Endothelial cell of umbilical vein (primary cell): ENCODE data around the gene SETD3. TPM values are rescaled to one million over a fixed set of nuclear protein-coding genes. Genes with fewer than 3 reads are reported as not detected.

Source experiments
- BruUV-seq: library from RNA; stranded (reverse); fragments of 400-500 nt; replicated peaks from 2 replicates; lab custom pipeline; 2021; lab: Mats Ljungman, UMichigan
- CTCF ChIA-PET: fragments of 300-600, 350-600 bp; sonication (Branson Sonifier 250); formaldehyde crosslinking; loops from one replicate; lab custom pipeline; 2021; ENCODE audit warnings: antibody characterized with exemption, inconsistent platforms; lab: Charles Lee
- POLR2A ChIA-PET: fragments of 300-600, 350-600 bp; sonication (Branson Sonifier 250); formaldehyde crosslinking; loops from one replicate; lab custom pipeline; 2021; ENCODE audit warnings: antibody characterized with exemption, inconsistent platforms; lab: Charles Lee
- DNase-seq: peaks from one replicate; pipeline ENCODE4 v3.0.0-alpha.2; 2011; ENCODE audit warnings: low read depth, low spot score
- FAIRE-seq: peaks from 2 replicates; lab custom pipeline; 2011; peaks lifted over from hg19 to GRCh38; lab: Jason Lieb, UNC
- H2AFZ ChIP-seq: 2 replicates; pipeline ENCODE4 v1.6.0; 2012; ENCODE audit warnings: low read depth, low read length, control low read depth, inconsistent platforms
- H3K27ac ChIP-seq: 2 replicates; pipeline ENCODE4 v1.5.1; 2011; ENCODE audit warnings: low read depth, mild to moderate bottlenecking, control low read depth, low read length, moderate library complexity; ENCODE audit not compliant: insufficient read depth
- H3K27me3 ChIP-seq, 2 experiments: 2 replicates each; pipeline versions ENCODE4 v1.6.0 to v1.6.1; 2011; ENCODE audit warnings: low read length in 2 of 2, mixed read lengths in 1 of 2; ENCODE audit not compliant: control insufficient read depth in 2 of 2, insufficient read depth in 2 of 2
- H3K36me3 ChIP-seq, 2 experiments: 2 replicates in 1 of 2; 3 replicates in 1 of 2; pipeline ENCODE4 v1.5.1; 2011; ENCODE audit warnings: low read length in 2 of 2, mild to moderate bottlenecking in 1 of 2, moderate library complexity in 1 of 2; ENCODE audit not compliant: control insufficient read depth in 2 of 2, insufficient read depth in 2 of 2; ENCODE audit errors: extremely low read depth in 1 of 2
- H3K4me1 ChIP-seq: 3 replicates; pipeline ENCODE4 v1.5.1; 2011; ENCODE audit warnings: mild to moderate bottlenecking, low read length; ENCODE audit not compliant: control insufficient read depth, insufficient read depth; ENCODE audit errors: extremely low read depth
- H3K4me2 ChIP-seq: 2 replicates; pipeline ENCODE4 v1.6.1; 2011; ENCODE audit warnings: low read length, control low read depth, mixed read lengths; ENCODE audit not compliant: insufficient read depth
- H3K4me3 ChIP-seq, 3 experiments: fragments of 200-600 bp in 1 of 3; sonication (generic), shearing (Covaris generic) in 1 of 3; replicated peaks in 1 of 3; 2 replicates each; pipeline ENCODE4 v1.5.1; 2011 to 2016; ENCODE audit warnings: control low read depth in 3 of 3, low read length in 3 of 3, mild to moderate bottlenecking in 2 of 3, inconsistent platforms in 1 of 3, low read depth in 1 of 3, moderate library complexity in 1 of 3; ENCODE audit not compliant: insufficient read depth in 1 of 3
- H3K79me2 ChIP-seq: 2 replicates; pipeline ENCODE4 v1.6.0; 2012; ENCODE audit warnings: low read length, inconsistent platforms; ENCODE audit not compliant: control insufficient read depth, insufficient read depth
- H3K9ac ChIP-seq: replicated peaks from 2 replicates; pipeline ENCODE3; 2011; ENCODE audit warnings: low read length, control low read depth; ENCODE audit not compliant: insufficient read depth; ENCODE audit errors: extremely low read depth
- H3K9me1 ChIP-seq: replicated peaks from 3 replicates; pipeline ENCODE4 v1.6.0; 2011; ENCODE audit warnings: mild to moderate bottlenecking, low read length; ENCODE audit not compliant: control insufficient read depth, insufficient read depth; ENCODE audit errors: extremely low read depth
- H3K9me3 ChIP-seq: replicated peaks from 2 replicates; pipeline ENCODE4 v1.5.1; 2012; ENCODE audit warnings: low read length, inconsistent platforms; ENCODE audit not compliant: control insufficient read depth, insufficient read depth
- H4K20me1 ChIP-seq: replicated peaks from 2 replicates; pipeline ENCODE3; 2011; ENCODE audit warnings: mild to moderate bottlenecking, low read length; ENCODE audit not compliant: control insufficient read depth, insufficient read depth; ENCODE audit errors: extremely low read depth
- CTCF ChIP-seq, 2 donors: IDR thresholded peaks; 1 replicate in 1 of 2; 2 replicates in 1 of 2; pipeline ENCODE4 v1.5.1; 2011; ENCODE audit warnings: low read length in 2 of 2, mild to moderate bottlenecking in 2 of 2, moderate library complexity in 2 of 2, control low read depth in 1 of 2, inconsistent platforms in 1 of 2, low read depth in 1 of 2; ENCODE audit not compliant: insufficient read depth in 1 of 2; ENCODE audit errors: extremely low read depth in 1 of 2
- EZH2 ChIP-seq: IDR thresholded peaks from 2 replicates; pipeline ENCODE4 v1.6.1; 2012; ENCODE audit warnings: borderline replicate concordance, low read depth, mild to moderate bottlenecking, moderate library complexity, low read length, inconsistent platforms; ENCODE audit not compliant: severe bottlenecking
- FOS ChIP-seq: IDR thresholded peaks from 2 replicates; pipeline ENCODE4 v1.6.1; 2011; ENCODE audit warnings: mild to moderate bottlenecking, low read length, moderate library complexity, borderline replicate concordance; ENCODE audit not compliant: insufficient read depth
- GATA2 ChIP-seq: IDR thresholded peaks from 2 replicates; pipeline ENCODE4 v1.7.0; 2011; ENCODE audit warnings: low read depth, mild to moderate bottlenecking, moderate library complexity, mixed read lengths, low read length; ENCODE audit not compliant: insufficient read length, insufficient read depth
- JUN ChIP-seq: IDR thresholded peaks from 2 replicates; pipeline ENCODE4 v1.6.1; 2011; ENCODE audit warnings: borderline replicate concordance, low read depth; ENCODE audit not compliant: insufficient read length, insufficient read depth
- MAX ChIP-seq: IDR thresholded peaks from 2 replicates; pipeline ENCODE4 v1.6.1; 2011; ENCODE audit not compliant: insufficient read depth, insufficient read length
- MYC ChIP-seq: IDR thresholded peaks from one replicate; pipeline ENCODE4 v1.6.1; 2011; ENCODE audit warnings: mild to moderate bottlenecking, low read depth, low read length
- POLR2A ChIP-seq: IDR thresholded peaks from 2 replicates; pipeline ENCODE4 v1.6.1; 2012; ENCODE audit warnings: low read depth, mild to moderate bottlenecking, control low read depth, low read length
- POLR2AphosphoS5 ChIP-seq: IDR thresholded peaks from 2 replicates; pipeline ENCODE4 v1.6.1; 2012; ENCODE audit warnings: low read depth, mild to moderate bottlenecking, control low read depth, low read length, moderate library complexity; ENCODE audit not compliant: insufficient read depth
- dilution Hi-C: fragments of 300-500 bp; cut with MboI; formaldehyde crosslinking; loops from one replicate; pipeline ENCODE4 v1.15.0; 2019; ENCODE audit warnings: low sequenced_read_pairs; ENCODE audit not compliant: extremely low pct_ligation_motif_present
- intact Hi-C: fragments of 100-400 bp; cut with micrococcal nuclease; formaldehyde crosslinking; loops from one replicate; pipeline ENCODE4 v1.10.0; 2022
- polyA plus RNA-seq, 4 experiments: library from polyadenylated mRNA; depleted of rRNA in 3 of 4; stranded (reverse) in 3 of 4; unstranded in 1 of 4; fragments of >200 nt; gene quantifications; 2 replicates each; pipeline versions ENCODE4 v1.2.1 to v1.2.3, GENCODE V29; 2011 to 2012; ENCODE audit warnings: missing spikeins in 1 of 4
- total RNA-seq: library from RNA; stranded (reverse); gene quantifications from 2 replicates; pipeline ENCODE4 v1.2.3, GENCODE V29; 2021

Gene SETD3
- total and polyA plus RNA-seq, 2 donors (not counting 3 experiments of a cell fraction or from before 2014, with no cell fraction given) = 18.1 to 53.1 TPM

- dilution Hi-C loops = no loop called here
- DNase-seq = no peak
- no peak for TF ChIP-seq FOS
- TF ChIP-seq CTCF (IDR thresholded peaks at IDR 0.05; ENCODE audit: extremely low read depth in 1 of 2, insufficient read depth in 1 of 2, low read depth in 1 of 2, low read length in 2 of 2) = no peak
- no peak for TF ChIP-seq MAX
- TF ChIP-seq EZH2 = no peak
- TF ChIP-seq POLR2AphosphoS5 = no peak
- no peak for TF ChIP-seq JUN
- no peak for TF ChIP-seq MYC
- TF ChIP-seq GATA2 = no peak
- TF ChIP-seq POLR2A = no peak
- BruUV-seq = no TSS peak
- H3K4me2 ChIP-seq = no peak overlapping the region
- peaks cover 0 to 3% of the 10 kb centered on the region in 2 experiments for H3K27me3 ChIP-seq
- no peak overlapping the region for H2AFZ ChIP-seq
- no peaks in the 10 kb centered on the region for H3K4me1 ChIP-seq
- no peaks in the 10 kb centered on the region for H3K9me1 ChIP-seq
- ChIA-PET POLR2A (no interaction called here), CTCF (interaction anchor here (1.2 to 3.8 kb wide), 2 partner anchors 10 to 11 kb away, joined by 5 to 15 read pairs; no protein-coding TSS in a partner anchor)
- intact Hi-C loops = no loop called here
- H3K36me3 ChIP-seq = no peaks in the 10 kb centered on the region
- H3K4me3 ChIP-seq = no peak overlapping the region
- H3K27ac ChIP-seq = no peak overlapping the region
- no peaks in the 10 kb centered on the region for H3K79me2 ChIP-seq
- FAIRE-seq = no peak
- H3K9me3 ChIP-seq = no peaks in the 10 kb centered on the region
- H3K9ac ChIP-seq = no peak overlapping the region
- no peaks in the 10 kb centered on the region for H4K20me1 ChIP-seq
These were observed 98.6 kb downstream of the SETD3 start for GRCh38 chr14:99382071-99382470.
